HFFc6 (cell line): ENCODE data around the gene PAPPA2. TPM values are rescaled to one million over a fixed set of nuclear protein-coding genes. Genes with fewer than 3 reads are reported as not detected.

ENCODE experiments used
- DNase-seq: peaks from one replicate; pipeline ENCODE4 v3.0.0-alpha.2; 2018
- H3K27ac Mint-ChIP-seq: 2 replicates; pipeline ENCODE4 v1.8.0; 2020; ENCODE audit warnings: mild to moderate bottlenecking, mixed read lengths
- H3K27me3 Mint-ChIP-seq: 2 replicates; pipeline ENCODE4 v1.8.0; 2021; ENCODE audit warnings: mild to moderate bottlenecking, moderate library complexity, mixed read lengths; ENCODE audit not compliant: insufficient read depth
- H3K36me3 Mint-ChIP-seq: 2 replicates; pipeline ENCODE4 v1.8.0; 2021; ENCODE audit warnings: low read depth, mixed read lengths
- H3K4me1 Mint-ChIP-seq: 2 replicates; pipeline ENCODE4 v1.8.0; 2020; ENCODE audit warnings: low read depth, mixed read lengths
- H3K4me3 Mint-ChIP-seq: 2 replicates; pipeline ENCODE4 v1.8.0; 2020; ENCODE audit warnings: mild to moderate bottlenecking, moderate library complexity, mixed read lengths
- H3K9me3 Mint-ChIP-seq: 2 replicates; pipeline ENCODE4 v1.8.0; 2020; ENCODE audit warnings: mild to moderate bottlenecking, mixed read lengths
- CTCF ChIP-seq: fragments of 200-600 bp; sonication (generic); IDR thresholded peaks from 2 replicates; pipeline ENCODE4 v1.5.0; 2021; ENCODE audit warnings: antibody characterized with exemption, mild to moderate bottlenecking
- total RNA-seq, 6 experiments: library from RNA; stranded (reverse); fragmentation: NEBNext Ultra II Directional; extraction: Animal tissue kit (Norgen Biotek cat#: 25700); gene quantifications; 2 replicates in 1 of 6; 3 replicates in 5 of 6; pipeline ENCODE4 v1.2.3, GENCODE V29; 2021

PAPPA2 gene
- total RNA-seq, 6 experiments from 2014 or later: 0.16 to 1.1 (median 0.42) TPM

- H3K27ac Mint-ChIP-seq: no peak overlapping the region
Measured at GRCh38 chr1:176857632-176858031, 394.7 kb downstream of the PAPPA2 start.

GRCh38 chr1:176858433-176858916 is 395.5 kb downstream of the PAPPA2 start:
- H3K9me3 Mint-ChIP-seq: peaks cover 19% of the 10 kb centered on the region
- H3K4me1 Mint-ChIP-seq: no peaks in the 10 kb centered on the region
- no peak for TF ChIP-seq CTCF
- H3K36me3 Mint-ChIP-seq: no peaks in the 10 kb centered on the region
- H3K4me3 Mint-ChIP-seq: no peak overlapping the region
- no peaks in the 10 kb centered on the region for H3K27me3 Mint-ChIP-seq
- DNase-seq: no peak
- no peak overlapping the region for H3K27ac Mint-ChIP-seq

More at GRCh38 chr1:176857632-176858031, 394.7 kb downstream of the PAPPA2 start:
- H3K9me3 Mint-ChIP-seq: peaks cover 19% of the 10 kb centered on the region
- TF ChIP-seq CTCF: no peak
- no peak for DNase-seq
- no peaks in the 10 kb centered on the region for H3K27me3 Mint-ChIP-seq
- no peaks in the 10 kb centered on the region for H3K4me1 Mint-ChIP-seq
- H3K4me3 Mint-ChIP-seq: no peak overlapping the region
- H3K36me3 Mint-ChIP-seq: no peaks in the 10 kb centered on the region

- Mint-ChIP-seq H3K4me3 (no peak overlapping the region), H3K27me3 (no peaks in the 10 kb centered on the region), H3K27ac (no peak overlapping the region), H3K36me3 (peaks cover 4% of the 10 kb centered on the region; the same call in 1 of the 2 replicates), H3K9me3 (peaks cover 26% of the 10 kb centered on the region), H3K4me1 (no peaks in the 10 kb centered on the region)
- TF ChIP-seq CTCF: no peak
- no peak for DNase-seq
Measured at GRCh38 chr1:176863613-176864012, 400.6 kb downstream of the PAPPA2 start.

- H3K36me3 Mint-ChIP-seq: peaks cover 4% of the 10 kb centered on the region; the same call in 1 of the 2 replicates
- no peaks in the 10 kb centered on the region for H3K27me3 Mint-ChIP-seq
- peaks cover 27% of the 10 kb centered on the region for H3K9me3 Mint-ChIP-seq
- no peaks in the 10 kb centered on the region for H3K4me1 Mint-ChIP-seq
- H3K4me3 Mint-ChIP-seq: no peak overlapping the region
- no peak overlapping the region for H3K27ac Mint-ChIP-seq
- no peak for DNase-seq
- no peak for TF ChIP-seq CTCF
Measured at GRCh38 chr1:176864211-176864610, 401.2 kb downstream of the PAPPA2 start.

- no peak for DNase-seq
- no peaks in the 10 kb centered on the region for H3K27me3 Mint-ChIP-seq
- H3K9me3 Mint-ChIP-seq: peaks cover 35% of the 10 kb centered on the region
- no peak for TF ChIP-seq CTCF
- no peak overlapping the region for H3K27ac Mint-ChIP-seq
- no peaks in the 10 kb centered on the region for H3K4me1 Mint-ChIP-seq
- peaks cover 4% of the 10 kb centered on the region; the same call in 1 of the 2 replicates for H3K36me3 Mint-ChIP-seq
- H3K4me3 Mint-ChIP-seq: no peak overlapping the region
Measured at GRCh38 chr1:176866011-176866714, 403.2 kb downstream of the PAPPA2 start.
